Measurements from ENCODE around the gene NIN. TPM values are rescaled to one million over a fixed set of nuclear protein-coding genes. Genes with fewer than 3 reads are reported as not detected.

Gene NIN
- total and polyA plus RNA-seq, 2 donors (not counting 1 experiment from before 2014, with no cell fraction given) = 22.8 to 37.5 TPM

DNA sequence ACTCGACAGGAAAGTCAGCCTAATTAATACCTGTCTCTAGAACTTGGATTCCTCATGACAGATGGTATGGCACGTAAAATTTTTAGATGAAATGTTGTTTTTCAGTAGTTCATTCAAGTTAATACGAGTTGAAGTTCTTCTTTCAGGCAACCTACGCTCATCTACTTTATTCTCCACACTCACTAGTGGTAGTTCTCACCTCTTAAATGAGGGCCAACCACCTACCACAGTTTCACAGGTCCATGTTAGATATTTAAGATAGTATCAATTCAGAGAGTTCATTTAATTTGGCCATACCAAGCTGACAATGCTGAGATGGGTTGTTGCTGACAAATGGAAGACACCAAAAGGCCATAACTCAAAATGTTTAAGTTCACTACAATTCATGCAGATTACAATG lies 50.6 kb downstream of the NIN start:
- H3K27ac ChIP-seq (ENCODE audit: insufficient read depth, low read length) = no peak overlapping the region
- no peak overlapping the region for H3K4me2 ChIP-seq (ENCODE audit: extremely low read depth, insufficient read depth, low read length)

DNA sequence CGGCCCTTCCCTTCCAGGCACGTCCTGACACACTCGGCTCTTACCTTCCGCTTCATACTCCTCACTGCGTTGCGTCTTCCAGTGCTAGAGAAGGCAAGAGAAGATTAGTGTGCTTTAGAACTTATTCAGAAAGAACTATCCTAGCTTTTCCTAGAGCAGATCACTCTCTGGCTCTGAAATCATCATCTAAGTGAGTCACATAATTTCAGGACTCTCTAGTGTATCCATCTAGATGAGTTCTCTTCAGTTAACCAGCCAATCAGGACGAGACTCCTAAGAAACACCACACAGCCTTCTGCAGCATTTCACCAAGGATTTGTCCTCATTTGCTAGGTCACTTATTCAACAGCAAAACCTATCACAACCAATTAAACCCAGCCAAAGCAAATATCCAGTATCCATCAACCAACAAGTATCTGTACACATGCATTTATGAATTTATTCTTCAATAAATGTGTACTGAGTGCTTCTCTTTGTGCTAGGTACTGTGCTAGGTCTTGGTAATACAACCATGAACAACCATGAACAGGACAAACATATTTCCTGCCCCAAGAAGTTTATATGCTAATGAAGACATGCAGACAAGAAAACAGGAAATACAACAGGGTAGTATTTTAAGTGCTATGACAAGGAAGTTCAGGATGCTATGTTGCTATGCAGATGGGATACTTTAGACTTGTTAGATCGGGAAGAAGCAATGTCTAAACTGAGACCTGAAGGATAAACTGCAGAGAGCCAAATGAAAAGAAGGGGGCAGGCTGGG lies 52.1 kb downstream of the NIN start:
- no peak overlapping the region for H3K4me2 ChIP-seq (ENCODE audit: extremely low read depth, insufficient read depth, low read length)
- H3K27ac ChIP-seq (ENCODE audit: insufficient read depth, low read length) = no peak overlapping the region
- peak; percentile 28 to 46 for DNase-seq (ENCODE audit: low read depth in 2 of 2)
- peaks cover 21% of the 10 kb centered on the region for H3K4me1 ChIP-seq (ENCODE audit: control insufficient read depth, extremely low read depth, insufficient read depth, low read length)
- H3K9ac ChIP-seq (ENCODE audit: insufficient read depth, low read length) = no peak overlapping the region
- no peaks in the 10 kb centered on the region for H3K79me2 ChIP-seq (ENCODE audit: control insufficient read depth, insufficient read depth, low read length)
- no peaks in the 10 kb centered on the region for H3K27me3 ChIP-seq (ENCODE audit: control insufficient read depth, insufficient read depth, low read length)
- H3K4me3 ChIP-seq (replicated peaks in 1 of 4; ENCODE audit: control extremely low read depth in 1 of 4, insufficient read depth in 1 of 4, low read depth in 3 of 4, low read length in 4 of 4) = no peak overlapping the region
- TF ChIP-seq EZH2 (IDR thresholded peaks at IDR 0.05; ENCODE audit: low read length, missing control alignments) = no peak
- TF ChIP-seq, protein P1, sequence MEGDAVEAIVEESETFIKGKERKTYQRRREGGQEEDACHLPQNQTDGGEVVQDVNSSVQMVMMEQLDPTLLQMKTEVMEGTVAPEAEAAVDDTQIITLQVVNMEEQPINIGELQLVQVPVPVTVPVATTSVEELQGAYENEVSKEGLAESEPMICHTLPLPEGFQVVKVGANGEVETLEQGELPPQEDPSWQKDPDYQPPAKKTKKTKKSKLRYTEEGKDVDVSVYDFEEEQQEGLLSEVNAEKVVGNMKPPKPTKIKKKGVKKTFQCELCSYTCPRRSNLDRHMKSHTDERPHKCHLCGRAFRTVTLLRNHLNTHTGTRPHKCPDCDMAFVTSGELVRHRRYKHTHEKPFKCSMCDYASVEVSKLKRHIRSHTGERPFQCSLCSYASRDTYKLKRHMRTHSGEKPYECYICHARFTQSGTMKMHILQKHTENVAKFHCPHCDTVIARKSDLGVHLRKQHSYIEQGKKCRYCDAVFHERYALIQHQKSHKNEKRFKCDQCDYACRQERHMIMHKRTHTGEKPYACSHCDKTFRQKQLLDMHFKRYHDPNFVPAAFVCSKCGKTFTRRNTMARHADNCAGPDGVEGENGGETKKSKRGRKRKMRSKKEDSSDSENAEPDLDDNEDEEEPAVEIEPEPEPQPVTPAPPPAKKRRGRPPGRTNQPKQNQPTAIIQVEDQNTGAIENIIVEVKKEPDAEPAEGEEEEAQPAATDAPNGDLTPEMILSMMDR (conservative IDR thresholded peaks at IDR 0.05 in 1 of 2, IDR thresholded peaks at IDR 0.05 in 1 of 2; ENCODE audit: low read depth in 1 of 2, low read length in 2 of 2) = no peak
- H4K20me1 ChIP-seq (ENCODE audit: control insufficient read depth, extremely low read depth, insufficient read depth, low read length) = no peaks in the 10 kb centered on the region
- H3K9me3 ChIP-seq (ENCODE audit: control insufficient read depth, insufficient read depth, low read depth, low read length) = no peaks in the 10 kb centered on the region
- peaks cover 2% of the 10 kb centered on the region for H3K36me3 ChIP-seq (ENCODE audit: control insufficient read depth, insufficient read depth, low read length)
- H2AFZ ChIP-seq (ENCODE audit: low read length) = no peak overlapping the region

More for the DNA sequence above, 50.6 kb downstream of the NIN start:
- no peak for DNase-seq (ENCODE audit: low read depth in 2 of 2)
- H4K20me1 ChIP-seq (ENCODE audit: control insufficient read depth, extremely low read depth, insufficient read depth, low read length) = no peaks in the 10 kb centered on the region
- H3K4me1 ChIP-seq (ENCODE audit: control insufficient read depth, extremely low read depth, insufficient read depth, low read length) = peaks cover 14% of the 10 kb centered on the region
- H3K9me3 ChIP-seq (ENCODE audit: control insufficient read depth, insufficient read depth, low read depth, low read length) = no peaks in the 10 kb centered on the region
- H3K9ac ChIP-seq (ENCODE audit: insufficient read depth, low read length) = no peak overlapping the region
- no peak for TF ChIP-seq EZH2 (IDR thresholded peaks at IDR 0.05; ENCODE audit: low read length, missing control alignments)
- TF ChIP-seq, protein P1 (conservative IDR thresholded peaks at IDR 0.05 in 1 of 2, IDR thresholded peaks at IDR 0.05 in 1 of 2; ENCODE audit: low read depth in 1 of 2, low read length in 2 of 2) = no peak
- no peaks in the 10 kb centered on the region for H3K36me3 ChIP-seq (ENCODE audit: control insufficient read depth, insufficient read depth, low read length)
- H2AFZ ChIP-seq (ENCODE audit: low read length) = no peak overlapping the region
- no peaks in the 10 kb centered on the region for H3K79me2 ChIP-seq (ENCODE audit: control insufficient read depth, insufficient read depth, low read length)
- no peaks in the 10 kb centered on the region for H3K27me3 ChIP-seq (ENCODE audit: control insufficient read depth, insufficient read depth, low read length)
- no peak overlapping the region for H3K4me3 ChIP-seq (replicated peaks in 1 of 4; ENCODE audit: control extremely low read depth in 1 of 4, insufficient read depth in 1 of 4, low read depth in 3 of 4, low read length in 4 of 4)

DNA sequence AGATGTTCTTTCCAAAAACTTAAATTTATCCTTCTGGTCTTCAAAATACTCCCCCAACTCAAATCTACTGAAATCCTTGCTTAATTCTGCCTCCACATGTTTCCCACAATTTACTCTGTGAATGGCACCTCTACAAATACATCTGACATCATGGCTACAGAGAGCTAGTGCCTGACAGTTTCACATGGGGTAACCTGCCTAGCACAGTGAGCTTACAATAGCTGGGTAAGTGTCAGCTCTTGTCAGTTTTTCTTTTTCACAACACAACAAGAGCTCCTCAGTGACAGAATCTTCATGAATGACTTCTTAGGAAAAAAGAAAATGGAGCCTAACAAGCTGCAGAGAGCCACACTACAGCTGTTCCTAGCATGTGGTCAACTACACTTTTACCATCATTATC lies 54.4 kb downstream of the NIN start:
- Histone ChIP-seq H2AFZ (ENCODE audit: low read length) (no peak overlapping the region), H3K27me3 (ENCODE audit: control insufficient read depth, insufficient read depth, low read length) (no peaks in the 10 kb centered on the region), H3K9me3 (ENCODE audit: control insufficient read depth, insufficient read depth, low read depth, low read length) (no peaks in the 10 kb centered on the region), H3K4me3 (replicated peaks in 1 of 4; ENCODE audit: control extremely low read depth in 1 of 4, insufficient read depth in 1 of 4, low read depth in 3 of 4, low read length in 4 of 4) (no peak overlapping the region), H3K79me2 (ENCODE audit: control insufficient read depth, insufficient read depth, low read length) (no peaks in the 10 kb centered on the region), H3K4me2 (ENCODE audit: extremely low read depth, insufficient read depth, low read length) (no peak overlapping the region), H3K36me3 (ENCODE audit: control insufficient read depth, insufficient read depth, low read length) (peaks cover 2% of the 10 kb centered on the region), H3K27ac (ENCODE audit: insufficient read depth, low read length) (peak overlapping the region; percentile 22), H4K20me1 (ENCODE audit: control insufficient read depth, extremely low read depth, insufficient read depth, low read length) (no peaks in the 10 kb centered on the region), H3K9ac (ENCODE audit: insufficient read depth, low read length) (no peak overlapping the region), H3K4me1 (ENCODE audit: control insufficient read depth, extremely low read depth, insufficient read depth, low read length) (peaks cover 21% of the 10 kb centered on the region)
- no peak for DNase-seq (ENCODE audit: low read depth in 2 of 2)
- TF ChIP-seq EZH2 (IDR thresholded peaks at IDR 0.05; ENCODE audit: low read length, missing control alignments) = no peak
